HG02981 (cell line): Measurements from ENCODE around the gene NFATC1.

Experiments
- ATAC-seq: cut with Tn5 transposase; IDR thresholded peaks from one replicate; pipeline ENCODE4 v1.9.1; 2021; ENCODE audit warnings: mild to moderate bottlenecking, moderate library complexity; ENCODE audit not compliant: unreplicated experiment

NFATC1 gene

GRCh38 chr18:79387214-79387613 is 8.5 kb upstream of the NFATC1 start:
- no peak for ATAC-seq

GRCh38 chr18:79387615-79388014 is 8.1 kb upstream of the NFATC1 start:
- ATAC-seq: no peak

- no peak for ATAC-seq
Observed at GRCh38 chr18:79388043-79388442, 7.7 kb upstream of the NFATC1 start.

GRCh38 chr18:79389689-79390088 is 6.0 kb upstream of the NFATC1 start:
- ATAC-seq: no peak

- no peak for ATAC-seq
Observed at GRCh38 chr18:79392226-79392625, 3.5 kb upstream of the NFATC1 start.

- ATAC-seq: no peak
Observed at GRCh38 chr18:79393181-79393634, 2.5 kb upstream of the NFATC1 start.

- ATAC-seq: no peak
Observed at GRCh38 chr18:79393635-79394533, 1.8 kb upstream of the NFATC1 start.

- no peak for ATAC-seq
Observed at GRCh38 chr18:79394534-79395307, 1.0 kb upstream of the NFATC1 start.

- ATAC-seq: no peak
Observed at GRCh38 chr18:79395308-79395640, 456 bp upstream of the NFATC1 start.

- no peak for ATAC-seq
Observed at GRCh38 chr18:79396431-79397246, 909 bp downstream of the NFATC1 start.

- no peak for ATAC-seq
Observed at GRCh38 chr18:79397247-79397829, 1.6 kb downstream of the NFATC1 start.

- no peak for ATAC-seq
Observed at GRCh38 chr18:79397830-79398761, 2.4 kb downstream of the NFATC1 start.

GRCh38 chr18:79399275-79400081 is 3.7 kb downstream of the NFATC1 start:
- ATAC-seq: no peak

- no peak for ATAC-seq
Observed at GRCh38 chr18:79400091-79400590, 4.4 kb downstream of the NFATC1 start.

GRCh38 chr18:79400591-79401381 is 5.1 kb downstream of the NFATC1 start:
- no peak for ATAC-seq

GRCh38 chr18:79401494-79402208 is 5.9 kb downstream of the NFATC1 start:
- no peak for ATAC-seq

- no peak for ATAC-seq
Observed at GRCh38 chr18:79402209-79402576, 6.5 kb downstream of the NFATC1 start.
